KMS-11 (cell line): ENCODE data around the gene GCGR.

Source experiments
- H2AFZ ChIP-seq: fragments of 200-600 bp; sonication (generic); 2 replicates; pipeline ENCODE4 v1.6.1; 2016; ENCODE audit warnings: antibody characterized with exemption, mixed run types, low read depth
- H3K27ac ChIP-seq: fragments of 200-600 bp; sonication (generic); 2 replicates; pipeline ENCODE4 v1.6.1; 2016; ENCODE audit warnings: mild to moderate bottlenecking, mixed run types
- H3K27me3 ChIP-seq: fragments of 200-600 bp; sonication (generic); 2 replicates; pipeline ENCODE4 v1.6.1; 2017; ENCODE audit warnings: mild to moderate bottlenecking, low read depth, mixed run types, moderate library complexity; ENCODE audit not compliant: insufficient read depth
- H3K36me3 ChIP-seq: fragments of 200-600 bp; sonication (generic); 2 replicates; pipeline ENCODE4 v1.6.1; 2017; ENCODE audit warnings: mild to moderate bottlenecking, mixed run types; ENCODE audit not compliant: insufficient read depth
- H3K4me1 ChIP-seq: fragments of 200-600 bp; sonication (generic); 2 replicates; pipeline ENCODE4 v1.6.1; 2016; ENCODE audit warnings: mild to moderate bottlenecking, low read depth, mixed run types; ENCODE audit not compliant: poor library complexity, severe bottlenecking
- H3K4me2 ChIP-seq: fragments of 200-600 bp; sonication (generic); 2 replicates; pipeline ENCODE4 v1.7.0; 2016; ENCODE audit warnings: mild to moderate bottlenecking, mixed run types
- H3K4me3 ChIP-seq: fragments of 200-600 bp; sonication (generic); IDR thresholded peaks from 2 replicates; pipeline ENCODE4 v1.6.1; 2017; ENCODE audit warnings: low read depth, low read length, mixed read lengths; ENCODE audit not compliant: insufficient read depth
- H3K79me2 ChIP-seq: fragments of 200-600 bp; sonication (generic); 2 replicates; pipeline ENCODE4 v1.6.1; 2016; ENCODE audit warnings: low read depth, mixed run types; ENCODE audit not compliant: insufficient read depth
- H3K9ac ChIP-seq: fragments of 200-600 bp; sonication (generic); 2 replicates; pipeline ENCODE4 v1.6.1; 2016; ENCODE audit warnings: mild to moderate bottlenecking, mixed run types
- H4K20me1 ChIP-seq: fragments of 200-600 bp; sonication (generic); 2 replicates; pipeline ENCODE4 v1.6.1; 2016; ENCODE audit warnings: mild to moderate bottlenecking, mixed run types; ENCODE audit not compliant: insufficient read depth
- CTCF ChIP-seq: fragments of 200-600 bp; sonication (generic); conservative IDR thresholded peaks from 2 replicates; pipeline ENCODE4 v1.6.1; 2017; ENCODE audit warnings: low read depth, mild to moderate bottlenecking, antibody characterized with exemption, low read length, moderate library complexity, mixed read lengths

The GCGR gene

GRCh38 chr17:81846743-81847689 lies 43.1 kb downstream of the GCGR start:
- H3K36me3 ChIP-seq, result peaks cover 18% of the 10 kb centered on the region; the same call in 1 of the 2 replicates
- no peaks in the 10 kb centered on the region for H3K27me3 ChIP-seq
- no peak overlapping the region for H2AFZ ChIP-seq
- no peak overlapping the region for H3K27ac ChIP-seq
- H3K9ac ChIP-seq, result no peak overlapping the region
- TF ChIP-seq CTCF, result no peak
- 0 out of 2 replicates have a peak, but pooled peaks cover 3% of the 10 kb centered on the region for H4K20me1 ChIP-seq
- no peaks in the 10 kb centered on the region for H3K4me1 ChIP-seq
- no peak overlapping the region for H3K4me2 ChIP-seq
- H3K79me2 ChIP-seq, result peaks cover 9% of the 10 kb centered on the region; the same call in 1 of the 2 replicates
- no peak overlapping the region for H3K4me3 ChIP-seq

GRCh38 chr17:81849457-81849856 lies 45.5 kb downstream of the GCGR start:
- Histone ChIP-seq H3K27ac (no peak overlapping the region), H3K4me2 (no peak overlapping the region), H4K20me1 (no peaks in the 10 kb centered on the region), H3K4me3 (no peak overlapping the region), H3K79me2 (peaks cover 27% of the 10 kb centered on the region), H3K4me1 (no peaks in the 10 kb centered on the region), H3K27me3 (no peaks in the 10 kb centered on the region), H3K9ac (no peak overlapping the region), H2AFZ (no peak overlapping the region), H3K36me3 (peaks cover 37% of the 10 kb centered on the region; the same call in 1 of the 2 replicates)
- no peak for TF ChIP-seq CTCF

- Histone ChIP-seq H3K4me1 (no peaks in the 10 kb centered on the region), H4K20me1 (peaks cover 6% of the 10 kb centered on the region; the same call in 1 of the 2 replicates), H3K27me3 (no peaks in the 10 kb centered on the region), H3K27ac (no peak overlapping the region), H3K36me3 (peaks cover 36% of the 10 kb centered on the region; the same call in 1 of the 2 replicates), H3K4me2 (no peak overlapping the region), H3K9ac (no peak overlapping the region), H3K79me2 (peaks cover 44% of the 10 kb centered on the region), H2AFZ (no peak overlapping the region), H3K4me3 (no peak overlapping the region)
- no peak for TF ChIP-seq CTCF
These were observed 47.5 kb downstream of the GCGR start for GRCh38 chr17:81851423-81851822.

- no peaks in the 10 kb centered on the region for H3K27me3 ChIP-seq
- no peak overlapping the region for H3K4me3 ChIP-seq
- peaks cover 6% of the 10 kb centered on the region; the same call in 1 of the 2 replicates for H4K20me1 ChIP-seq
- H3K4me1 ChIP-seq, result no peaks in the 10 kb centered on the region
- H3K27ac ChIP-seq, result no peak overlapping the region
- no peak for TF ChIP-seq CTCF
- peaks cover 39% of the 10 kb centered on the region; the same call in 1 of the 2 replicates for H3K36me3 ChIP-seq
- H2AFZ ChIP-seq, result no peak overlapping the region
- no peak overlapping the region for H3K4me2 ChIP-seq
- no peak overlapping the region for H3K9ac ChIP-seq
- peaks cover 53% of the 10 kb centered on the region for H3K79me2 ChIP-seq
These were observed 48.3 kb downstream of the GCGR start for GRCh38 chr17:81852237-81852636.
